Large intestine (tissue), 3 donors: Measurements from ENCODE around the gene KAZN. TPM values are rescaled to one million over a fixed set of nuclear protein-coding genes. Genes with fewer than 3 reads are reported as not detected.

Source experiments
- DNase-seq, 2 donors: peaks; one replicate each; pipeline versions ENCODE4 v3.0.0 to v3.0.0-alpha.2; 2013
- H3K27ac ChIP-seq: one replicate; pipeline ENCODE4 v1.5.1; 2013; ENCODE audit warnings: low read length
- H3K27me3 ChIP-seq: 2 replicates; pipeline ENCODE4 v1.6.1; 2013; ENCODE audit warnings: low read length; ENCODE audit not compliant: control insufficient read depth, insufficient read depth
- H3K36me3 ChIP-seq: 2 replicates; pipeline ENCODE4 v1.6.1; 2013; ENCODE audit warnings: low read length; ENCODE audit not compliant: control insufficient read depth, insufficient read depth
- H3K4me1 ChIP-seq: one replicate; pipeline ENCODE4 v1.6.1; 2013; ENCODE audit warnings: low read length; ENCODE audit not compliant: control insufficient read depth, insufficient read depth
- H3K4me3 ChIP-seq: one replicate; pipeline ENCODE4 v1.5.1; 2013; ENCODE audit warnings: low read length
- H3K9me3 ChIP-seq: one replicate; pipeline ENCODE4 v1.6.1; 2013; ENCODE audit warnings: mild to moderate bottlenecking, low read depth, low read length, moderate library complexity; ENCODE audit not compliant: control insufficient read depth
- WGBS: methylation state at CpG from one replicate; pipeline ENCODE4 v1.1.5; 2013; ENCODE audit warnings: low lambda C conversion rate; ENCODE audit not compliant: insufficient coverage; 5-methylcytosine and 5-hydroxymethylcytosine counted together
- polyA plus RNA-seq: library from polyadenylated mRNA; unstranded; fragments of 120-200 nt; gene quantifications from one replicate; pipeline ENCODE4 v1.2.1, GENCODE V29; 2013

KAZN gene
- polyA plus RNA-seq, 1 donor, result 30.4 TPM

- H3K9me3 ChIP-seq, result no peaks in the 10 kb centered on the region
- no CpG with 5 or more reads among the region's 6 CpGs for WGBS
- H3K4me3 ChIP-seq, result no peak overlapping the region
- H3K27ac ChIP-seq, result no peak overlapping the region
- H3K36me3 ChIP-seq, result peaks cover 66% of the 10 kb centered on the region
- no peaks in the 10 kb centered on the region for H3K27me3 ChIP-seq
- peaks cover 6% of the 10 kb centered on the region for H3K4me1 ChIP-seq
- DNase-seq, result no peak
Observed at GRCh38 chr1:15062479-15063099, 464.1 kb downstream of the KAZN start.

GRCh38 chr1:15063346-15063745 lies 464.9 kb downstream of the KAZN start:
- no peaks in the 10 kb centered on the region for H3K9me3 ChIP-seq
- H3K4me1 ChIP-seq, result peaks cover 6% of the 10 kb centered on the region
- H3K4me3 ChIP-seq, result no peak overlapping the region
- no peaks in the 10 kb centered on the region for H3K27me3 ChIP-seq
- WGBS, result no CpG with 5 or more reads among the region's 7 CpGs
- no peak overlapping the region for H3K27ac ChIP-seq
- DNase-seq, result no peak
- peaks cover 58% of the 10 kb centered on the region for H3K36me3 ChIP-seq

- no CpG with 5 or more reads among the region's 7 CpGs for WGBS
Observed at GRCh38 chr1:15063783-15064182, 465.3 kb downstream of the KAZN start.

GRCh38 chr1:15064217-15064929 lies 465.9 kb downstream of the KAZN start:
- DNase-seq, result no peak
- Histone ChIP-seq H3K4me1 (peaks cover 6% of the 10 kb centered on the region), H3K4me3 (no peak overlapping the region), H3K27me3 (no peaks in the 10 kb centered on the region), H3K27ac (no peak overlapping the region), H3K9me3 (no peaks in the 10 kb centered on the region), H3K36me3 (peaks cover 56% of the 10 kb centered on the region)
- WGBS, result no CpG with 5 or more reads among the region's 15 CpGs

More at GRCh38 chr1:15063783-15064182, 465.3 kb downstream of the KAZN start:
- peaks cover 6% of the 10 kb centered on the region for H3K4me1 ChIP-seq
- H3K9me3 ChIP-seq, result no peaks in the 10 kb centered on the region
- no peak for DNase-seq
- no peak overlapping the region for H3K27ac ChIP-seq
- no peaks in the 10 kb centered on the region for H3K27me3 ChIP-seq
- H3K36me3 ChIP-seq, result peaks cover 56% of the 10 kb centered on the region
- no peak overlapping the region for H3K4me3 ChIP-seq

GRCh38 chr1:15065291-15065690 lies 466.8 kb downstream of the KAZN start:
- Histone ChIP-seq H3K36me3 (peaks cover 49% of the 10 kb centered on the region), H3K4me3 (no peak overlapping the region), H3K27me3 (no peaks in the 10 kb centered on the region), H3K27ac (no peak overlapping the region), H3K4me1 (peaks cover 6% of the 10 kb centered on the region), H3K9me3 (no peaks in the 10 kb centered on the region)
- no CpG with 5 or more reads among the region's 7 CpGs for WGBS
- no peak for DNase-seq

- DNase-seq, result no peak
- Histone ChIP-seq H3K36me3 (peaks cover 45% of the 10 kb centered on the region), H3K4me1 (peaks cover 6% of the 10 kb centered on the region), H3K9me3 (no peaks in the 10 kb centered on the region), H3K27ac (no peak overlapping the region), H3K4me3 (no peak overlapping the region), H3K27me3 (no peaks in the 10 kb centered on the region)
- WGBS, result 94% methylated on average over 9 of the region's 30 CpGs
Observed at GRCh38 chr1:15065736-15066135, 467.3 kb downstream of the KAZN start.

- peaks cover 44% of the 10 kb centered on the region for H3K36me3 ChIP-seq
- no peak overlapping the region for H3K4me3 ChIP-seq
- H3K27me3 ChIP-seq, result no peaks in the 10 kb centered on the region
- H3K27ac ChIP-seq, result no peak overlapping the region
- H3K4me1 ChIP-seq, result peaks cover 6% of the 10 kb centered on the region
- WGBS, result 75% methylated on average over 3 of the region's 15 CpGs
- DNase-seq, result no peak
- H3K9me3 ChIP-seq, result no peaks in the 10 kb centered on the region
Observed at GRCh38 chr1:15066191-15066590, 467.7 kb downstream of the KAZN start.

GRCh38 chr1:15067148-15067547 lies 468.7 kb downstream of the KAZN start:
- Histone ChIP-seq H3K9me3 (no peaks in the 10 kb centered on the region), H3K36me3 (peaks cover 37% of the 10 kb centered on the region), H3K4me1 (peaks cover 6% of the 10 kb centered on the region), H3K4me3 (no peak overlapping the region), H3K27ac (peak overlapping the region; percentile 45), H3K27me3 (no peaks in the 10 kb centered on the region)
- no peak for DNase-seq
- no CpG with 5 or more reads among the region's 4 CpGs for WGBS

GRCh38 chr1:15068152-15068551 lies 469.7 kb downstream of the KAZN start:
- no CpG with 5 or more reads among the region's 14 CpGs for WGBS
- H3K36me3 ChIP-seq, result peaks cover 27% of the 10 kb centered on the region
- no peaks in the 10 kb centered on the region for H3K9me3 ChIP-seq
- H3K27me3 ChIP-seq, result no peaks in the 10 kb centered on the region
- no peak overlapping the region for H3K4me3 ChIP-seq
- DNase-seq, result no peak
- H3K4me1 ChIP-seq, result peaks cover 6% of the 10 kb centered on the region
- H3K27ac ChIP-seq, result no peak overlapping the region

GRCh38 chr1:15068997-15069396 lies 470.5 kb downstream of the KAZN start:
- Histone ChIP-seq H3K27me3 (no peaks in the 10 kb centered on the region), H3K36me3 (peaks cover 21% of the 10 kb centered on the region), H3K9me3 (no peaks in the 10 kb centered on the region), H3K27ac (no peak overlapping the region), H3K4me1 (peaks cover 6% of the 10 kb centered on the region), H3K4me3 (no peak overlapping the region)
- no peak for DNase-seq
- WGBS, result no CpG with 5 or more reads among the region's 4 CpGs
